ENCODE measurements around the gene CBX5. TPM values are rescaled to one million over a fixed set of nuclear protein-coding genes. Genes with fewer than 3 reads are reported as not detected.

The CBX5 gene
- total and polyA plus RNA-seq, 2 of the 8 experiments (the other 6 are each of a cell fraction or from before 2014, with no cell fraction given), result 62.4 to 231 TPM

DNA sequence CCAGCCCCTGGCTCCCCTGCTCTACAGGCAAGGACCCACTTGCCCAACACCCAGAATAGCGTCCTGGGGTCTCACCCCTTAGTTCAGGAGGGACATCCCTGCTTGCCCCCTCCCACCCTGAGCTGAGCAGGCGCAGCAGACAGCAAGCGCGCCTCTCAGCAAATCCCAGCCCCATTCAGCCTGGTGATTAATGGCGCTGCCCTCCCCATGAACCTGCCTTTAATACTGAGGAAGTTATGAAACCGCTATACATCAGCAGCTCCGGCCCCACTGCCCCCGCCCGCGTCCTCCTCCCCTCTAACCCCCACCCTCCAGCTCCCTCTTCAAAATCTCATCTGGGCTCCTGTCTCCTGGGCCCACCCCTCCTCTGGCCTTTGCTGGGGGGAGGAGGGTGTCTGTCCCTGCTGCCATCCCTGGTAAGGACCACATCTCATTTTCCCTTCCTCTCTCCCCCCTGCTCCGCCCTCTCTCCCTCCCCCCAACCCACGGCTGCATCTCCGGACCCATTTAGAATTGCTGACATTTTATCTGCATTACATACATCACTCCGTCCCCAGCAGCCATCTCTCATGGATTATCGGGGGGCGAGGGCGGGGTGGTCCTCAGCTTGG, 84.1 kb downstream of the CBX5 start (continued):
- TF ChIP-seq, protein P1, sequence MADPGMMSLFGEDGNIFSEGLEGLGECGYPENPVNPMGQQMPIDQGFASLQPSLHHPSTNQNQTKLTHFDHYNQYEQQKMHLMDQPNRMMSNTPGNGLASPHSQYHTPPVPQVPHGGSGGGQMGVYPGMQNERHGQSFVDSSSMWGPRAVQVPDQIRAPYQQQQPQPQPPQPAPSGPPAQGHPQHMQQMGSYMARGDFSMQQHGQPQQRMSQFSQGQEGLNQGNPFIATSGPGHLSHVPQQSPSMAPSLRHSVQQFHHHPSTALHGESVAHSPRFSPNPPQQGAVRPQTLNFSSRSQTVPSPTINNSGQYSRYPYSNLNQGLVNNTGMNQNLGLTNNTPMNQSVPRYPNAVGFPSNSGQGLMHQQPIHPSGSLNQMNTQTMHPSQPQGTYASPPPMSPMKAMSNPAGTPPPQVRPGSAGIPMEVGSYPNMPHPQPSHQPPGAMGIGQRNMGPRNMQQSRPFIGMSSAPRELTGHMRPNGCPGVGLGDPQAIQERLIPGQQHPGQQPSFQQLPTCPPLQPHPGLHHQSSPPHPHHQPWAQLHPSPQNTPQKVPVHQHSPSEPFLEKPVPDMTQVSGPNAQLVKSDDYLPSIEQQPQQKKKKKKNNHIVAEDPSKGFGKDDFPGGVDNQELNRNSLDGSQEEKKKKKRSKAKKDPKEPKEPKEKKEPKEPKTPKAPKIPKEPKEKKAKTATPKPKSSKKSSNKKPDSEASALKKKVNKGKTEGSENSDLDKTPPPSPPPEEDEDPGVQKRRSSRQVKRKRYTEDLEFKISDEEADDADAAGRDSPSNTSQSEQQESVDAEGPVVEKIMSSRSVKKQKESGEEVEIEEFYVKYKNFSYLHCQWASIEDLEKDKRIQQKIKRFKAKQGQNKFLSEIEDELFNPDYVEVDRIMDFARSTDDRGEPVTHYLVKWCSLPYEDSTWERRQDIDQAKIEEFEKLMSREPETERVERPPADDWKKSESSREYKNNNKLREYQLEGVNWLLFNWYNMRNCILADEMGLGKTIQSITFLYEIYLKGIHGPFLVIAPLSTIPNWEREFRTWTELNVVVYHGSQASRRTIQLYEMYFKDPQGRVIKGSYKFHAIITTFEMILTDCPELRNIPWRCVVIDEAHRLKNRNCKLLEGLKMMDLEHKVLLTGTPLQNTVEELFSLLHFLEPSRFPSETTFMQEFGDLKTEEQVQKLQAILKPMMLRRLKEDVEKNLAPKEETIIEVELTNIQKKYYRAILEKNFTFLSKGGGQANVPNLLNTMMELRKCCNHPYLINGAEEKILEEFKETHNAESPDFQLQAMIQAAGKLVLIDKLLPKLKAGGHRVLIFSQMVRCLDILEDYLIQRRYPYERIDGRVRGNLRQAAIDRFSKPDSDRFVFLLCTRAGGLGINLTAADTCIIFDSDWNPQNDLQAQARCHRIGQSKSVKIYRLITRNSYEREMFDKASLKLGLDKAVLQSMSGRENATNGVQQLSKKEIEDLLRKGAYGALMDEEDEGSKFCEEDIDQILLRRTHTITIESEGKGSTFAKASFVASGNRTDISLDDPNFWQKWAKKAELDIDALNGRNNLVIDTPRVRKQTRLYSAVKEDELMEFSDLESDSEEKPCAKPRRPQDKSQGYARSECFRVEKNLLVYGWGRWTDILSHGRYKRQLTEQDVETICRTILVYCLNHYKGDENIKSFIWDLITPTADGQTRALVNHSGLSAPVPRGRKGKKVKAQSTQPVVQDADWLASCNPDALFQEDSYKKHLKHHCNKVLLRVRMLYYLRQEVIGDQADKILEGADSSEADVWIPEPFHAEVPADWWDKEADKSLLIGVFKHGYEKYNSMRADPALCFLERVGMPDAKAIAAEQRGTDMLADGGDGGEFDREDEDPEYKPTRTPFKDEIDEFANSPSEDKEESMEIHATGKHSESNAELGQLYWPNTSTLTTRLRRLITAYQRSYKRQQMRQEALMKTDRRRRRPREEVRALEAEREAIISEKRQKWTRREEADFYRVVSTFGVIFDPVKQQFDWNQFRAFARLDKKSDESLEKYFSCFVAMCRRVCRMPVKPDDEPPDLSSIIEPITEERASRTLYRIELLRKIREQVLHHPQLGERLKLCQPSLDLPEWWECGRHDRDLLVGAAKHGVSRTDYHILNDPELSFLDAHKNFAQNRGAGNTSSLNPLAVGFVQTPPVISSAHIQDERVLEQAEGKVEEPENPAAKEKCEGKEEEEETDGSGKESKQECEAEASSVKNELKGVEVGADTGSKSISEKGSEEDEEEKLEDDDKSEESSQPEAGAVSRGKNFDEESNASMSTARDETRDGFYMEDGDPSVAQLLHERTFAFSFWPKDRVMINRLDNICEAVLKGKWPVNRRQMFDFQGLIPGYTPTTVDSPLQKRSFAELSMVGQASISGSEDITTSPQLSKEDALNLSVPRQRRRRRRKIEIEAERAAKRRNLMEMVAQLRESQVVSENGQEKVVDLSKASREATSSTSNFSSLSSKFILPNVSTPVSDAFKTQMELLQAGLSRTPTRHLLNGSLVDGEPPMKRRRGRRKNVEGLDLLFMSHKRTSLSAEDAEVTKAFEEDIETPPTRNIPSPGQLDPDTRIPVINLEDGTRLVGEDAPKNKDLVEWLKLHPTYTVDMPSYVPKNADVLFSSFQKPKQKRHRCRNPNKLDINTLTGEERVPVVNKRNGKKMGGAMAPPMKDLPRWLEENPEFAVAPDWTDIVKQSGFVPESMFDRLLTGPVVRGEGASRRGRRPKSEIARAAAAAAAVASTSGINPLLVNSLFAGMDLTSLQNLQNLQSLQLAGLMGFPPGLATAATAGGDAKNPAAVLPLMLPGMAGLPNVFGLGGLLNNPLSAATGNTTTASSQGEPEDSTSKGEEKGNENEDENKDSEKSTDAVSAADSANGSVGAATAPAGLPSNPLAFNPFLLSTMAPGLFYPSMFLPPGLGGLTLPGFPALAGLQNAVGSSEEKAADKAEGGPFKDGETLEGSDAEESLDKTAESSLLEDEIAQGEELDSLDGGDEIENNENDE (IDR thresholded peaks at IDR 0.05; ENCODE audit: insufficient replicate concordance, low read length), result no peak
- no peak for TF ChIP-seq CBX8 (IDR thresholded peaks at IDR 0.05; ENCODE audit: borderline replicate concordance, low read depth, low read length)
- no peak for TF ChIP-seq POLR2A (IDR thresholded peaks at IDR 0.05; ENCODE audit: control extremely low read depth in 1 of 2, low read depth in 2 of 2, low read length in 2 of 2)
- no peak for TF ChIP-seq POLR2AphosphoS5 (IDR thresholded peaks at IDR 0.05; ENCODE audit: low read depth, low read length)
- no peak for TF ChIP-seq TBP (IDR thresholded peaks at IDR 0.05; ENCODE audit: low read depth, low read length)
- TF ChIP-seq, protein P2, sequence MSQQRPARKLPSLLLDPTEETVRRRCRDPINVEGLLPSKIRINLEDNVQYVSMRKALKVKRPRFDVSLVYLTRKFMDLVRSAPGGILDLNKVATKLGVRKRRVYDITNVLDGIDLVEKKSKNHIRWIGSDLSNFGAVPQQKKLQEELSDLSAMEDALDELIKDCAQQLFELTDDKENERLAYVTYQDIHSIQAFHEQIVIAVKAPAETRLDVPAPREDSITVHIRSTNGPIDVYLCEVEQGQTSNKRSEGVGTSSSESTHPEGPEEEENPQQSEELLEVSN (IDR thresholded peaks at IDR 0.05), result no peak
- TF ChIP-seq SP2 (IDR thresholded peaks at IDR 0.05; ENCODE audit: low read length), result no peak
- TF ChIP-seq SIX5 (IDR thresholded peaks at IDR 0.05; ENCODE audit: low read depth, low read length), result no peak
- no peak for TF ChIP-seq SIRT6 (IDR thresholded peaks at IDR 0.05; ENCODE audit: low read length)
- TF ChIP-seq YY1 (IDR thresholded peaks at IDR 0.05; ENCODE audit: low read depth, low read length), result no peak
